K562 (cell line): ENCODE data around the gene TPSAB1. TPM values are rescaled to one million over a fixed set of nuclear protein-coding genes. Genes with fewer than 3 reads are reported as not detected.
"Not testable (repeated sequence)": the region's sequence is repeated elsewhere in the genome, so short reads cannot be mapped to it uniquely, and the experiment has no call there.

Experiments used
- ATAC-seq: fragments of 200-7000 bp; cut with Tn5 transposase; 3 replicates; pipeline ENCODE4 v1.9.1; 2020; ENCODE audit warnings: moderate library complexity
- BruUV-seq: library from RNA; stranded (reverse); fragments of 400-500 nt; replicated peaks from 2 replicates; lab custom pipeline; 2021; lab: Mats Ljungman, UMichigan
- CTCF ChIA-PET: fragments of 300-600 bp; formaldehyde crosslinking; extraction: SDS; loops from one replicate; lab custom pipeline; 2021; ENCODE audit warnings: low intra/inter-chr PET ratio; lab: Yijun Ruan, JAX
- POLR2A ChIA-PET: fragments of 300-600, 350-650 bp; sonication (Branson Sonifier 250); formaldehyde crosslinking; extraction: SDS; loops from one replicate; lab custom pipeline; 2021; ENCODE audit warnings: antibody characterized with exemption, inconsistent platforms; lab: Yijun Ruan, JAX
- DNase-seq, 4 experiments: peaks; one replicate each; pipeline versions ENCODE4 v3.0.0 to v3.0.0-alpha.2; 2011 to 2018; ENCODE audit warnings: low spot score in 3 of 4, mixed read lengths in 3 of 4; ENCODE audit errors: extremely low read depth in 1 of 4
- FAIRE-seq: peaks from 2 replicates; lab custom pipeline; 2011; peaks lifted over from hg19 to GRCh38; lab: Jason Lieb, UNC
- H2AFZ ChIP-seq: 2 replicates; pipeline ENCODE4 v1.6.0; 2011; ENCODE audit warnings: low read depth, low read length, control low read depth, inconsistent platforms
- H3K27ac ChIP-seq: fragments of 200-600 bp; 3 replicates; pipeline ENCODE4 v1.8.0; 2011; ENCODE audit warnings: low read depth, mild to moderate bottlenecking, control low read depth, inconsistent platforms, low read length, moderate library complexity, mixed read lengths; ENCODE audit errors: extremely low read depth
- H3K27me3 ChIP-seq, 2 experiments: fragments of 300-600 bp in 1 of 2; 2 replicates in 1 of 2; 3 replicates in 1 of 2; pipeline versions ENCODE4 v1.6.0 to v1.8.0; 2011; ENCODE audit warnings: inconsistent platforms in 2 of 2, low read length in 2 of 2, mild to moderate bottlenecking in 1 of 2, mixed read lengths in 1 of 2, moderate library complexity in 1 of 2; ENCODE audit not compliant: control insufficient read depth in 2 of 2, insufficient read depth in 2 of 2
- H3K36me3 ChIP-seq: fragments of 300-600 bp; 3 replicates; pipeline ENCODE4 v1.8.0; 2011; ENCODE audit warnings: mild to moderate bottlenecking, low read length, inconsistent platforms; ENCODE audit not compliant: control insufficient read depth, insufficient read depth
- H3K4me1 ChIP-seq, 2 experiments: fragments of 200-600 bp in 1 of 2; replicated peaks in 1 of 2; 2 replicates in 1 of 2; 3 replicates in 1 of 2; pipeline versions ENCODE4 v1.5.1 to v1.8.0; 2011; ENCODE audit warnings: inconsistent platforms in 2 of 2, low read length in 2 of 2, mild to moderate bottlenecking in 1 of 2, mixed read lengths in 1 of 2, moderate library complexity in 1 of 2; ENCODE audit not compliant: control insufficient read depth in 2 of 2, insufficient read depth in 2 of 2
- H3K4me2 ChIP-seq: 2 replicates; pipeline ENCODE4 v1.6.1; 2011; ENCODE audit warnings: low read length, control low read depth, inconsistent platforms, mixed read lengths; ENCODE audit not compliant: insufficient read depth
- H3K4me3 ChIP-seq: fragments of 200-600 bp; sonication (generic), shearing (Covaris generic); 2 replicates; pipeline ENCODE4 v1.5.1; 2016; ENCODE audit warnings: control low read depth, inconsistent platforms
- H3K79me2 ChIP-seq: fragments of 200-600 bp; 3 replicates; pipeline ENCODE4 v1.8.0; 2011; ENCODE audit warnings: low read length, inconsistent platforms; ENCODE audit not compliant: control insufficient read depth, insufficient read depth
- H3K9ac ChIP-seq, 2 experiments: 2 replicates each; pipeline versions ENCODE4 v1.6.0 to v1.6.1; 2011; ENCODE audit warnings: low read depth in 2 of 2, low read length in 2 of 2, control low read depth in 1 of 2, inconsistent platforms in 1 of 2, mild to moderate bottlenecking in 1 of 2, mixed read lengths in 1 of 2; ENCODE audit not compliant: insufficient read depth in 1 of 2
- H3K9me1 ChIP-seq: one replicate; pipeline ENCODE4 v1.6.0; 2011; ENCODE audit warnings: inconsistent platforms, mild to moderate bottlenecking, low read length, moderate library complexity; ENCODE audit not compliant: control insufficient read depth, insufficient read depth
- H3K9me3 ChIP-seq: replicated peaks from 2 replicates; pipeline ENCODE4 v1.5.1; 2011; ENCODE audit warnings: low read depth, low read length, inconsistent platforms; ENCODE audit not compliant: control insufficient read depth, insufficient read depth
- H4K20me1 ChIP-seq: replicated peaks from 2 replicates; pipeline ENCODE4 v1.6.1; 2011; ENCODE audit warnings: low read length, inconsistent platforms, mixed read lengths; ENCODE audit not compliant: control insufficient read depth, insufficient read depth
- NR2C2 ChIP-seq, 2 experiments: fragments of 200-800 bp in 1 of 2; sonication (Bioruptor generic) in 1 of 2; sonication (generic) in 1 of 2; formaldehyde crosslinking in 1 of 2; IDR thresholded peaks; 2 replicates each; pipeline versions ENCODE4 v1.6.1 to v1.8.0; 2016 to 2022; ENCODE audit warnings: mild to moderate bottlenecking in 1 of 2, missing compliant biosample characterization in 1 of 2, missing genetic modification characterization in 1 of 2, missing genetic modification reagents in 1 of 2
- WGBS: fragments of 100-300 bp; shearing (Covaris generic); methylation state at CpG from one replicate; pipeline ENCODE4 v1.1.6; 2016; ENCODE audit warnings: low coverage, mixed read lengths; ENCODE audit not compliant: insufficient coverage; ENCODE audit errors: missing lambda C conversion rate; 5-methylcytosine and 5-hydroxymethylcytosine counted together
- in situ Hi-C: fragments of 300-500 bp; cut with MboI; formaldehyde crosslinking; loops from 4 replicates; pipeline ENCODE4 v1.15.0; 2018; ENCODE audit warnings: inconsistent platforms, mixed read lengths
- intact Hi-C: fragments of 100-400 bp; cut with micrococcal nuclease; formaldehyde crosslinking; loops from 2 replicates; pipeline ENCODE4 v1.14.2; 2022
- polyA plus RNA-seq, 8 experiments: library from polyadenylated mRNA; depleted of rRNA in 4 of 8; stranded (reverse) in 5 of 8; unstranded in 3 of 8; fragments of >200 nt; fragmentation: Nextera tagmentation in 2 of 8; fragmentation: Illumina TruSeq in 1 of 8; extraction: Ambion mirVana in 2 of 8; extraction: Trizol in 1 of 8; gene quantifications; 2 replicates each; pipeline versions ENCODE4 v1.2.1 to v1.2.3, GENCODE V29; 2011 to 2014; ENCODE audit warnings: inconsistent platforms in 1 of 8, missing spikeins in 1 of 8
- total RNA-seq, 7 experiments: library from RNA; depleted of rRNA in 6 of 7; stranded (reverse); fragments of >200 nt in 6 of 7; fragmentation: Illumina TruSeq in 2 of 7; extraction: Trizol in 2 of 7; gene quantifications; 2 replicates each; pipeline versions ENCODE4 v1.2.1 to v1.2.3, GENCODE V29; 2011 to 2021; ENCODE audit warnings: low replicate concordance in 1 of 7

The TPSAB1 gene
- total and polyA plus RNA-seq, 9 of the 15 experiments (the other 6 are each of a cell fraction or from before 2014, with no cell fraction given) = not detected

DNA sequence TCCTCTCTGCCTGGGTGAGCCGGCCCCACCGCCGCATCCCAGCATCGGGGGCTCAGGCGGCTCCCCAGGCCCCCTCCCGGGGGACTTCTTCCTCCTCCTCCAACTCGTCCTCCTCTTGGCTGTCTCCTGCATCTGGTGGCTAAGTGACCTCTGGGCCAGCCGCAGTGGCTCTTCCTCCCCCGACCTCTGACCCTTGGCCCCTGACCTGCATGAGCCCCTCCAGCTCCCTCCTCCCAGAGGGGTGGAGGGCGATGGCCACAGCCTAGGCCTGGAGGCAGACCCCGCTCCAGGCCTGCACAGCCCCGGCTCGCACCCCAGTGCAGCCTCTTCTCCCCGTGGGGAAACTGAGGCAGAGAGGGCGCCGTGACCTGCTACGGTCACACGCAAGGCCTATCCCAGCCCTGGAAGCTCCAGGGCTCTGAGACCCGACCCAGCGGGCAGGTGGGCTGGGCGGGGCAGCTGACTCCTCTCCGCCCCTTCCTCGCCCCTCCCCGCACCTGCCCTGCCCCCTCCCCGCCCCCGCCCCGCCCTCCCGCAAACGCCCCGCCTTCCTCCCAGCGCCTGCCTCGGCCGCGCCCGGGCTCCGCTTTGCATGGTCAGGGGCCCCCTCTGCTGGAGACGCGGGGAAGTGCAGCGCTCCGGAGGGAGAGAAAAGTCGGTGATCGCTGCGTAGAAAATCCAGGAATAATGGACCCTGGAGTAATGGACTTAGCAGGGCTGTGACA lies 8.7 kb downstream of the TPSAB1 start:
- H2AFZ ChIP-seq; H3K9ac ChIP-seq; H3K4me3 ChIP-seq; H3K4me2 ChIP-seq; CTCF ChIA-PET; in situ Hi-C loops; H3K79me2 ChIP-seq; intact Hi-C loops; H4K20me1 ChIP-seq; H3K27ac ChIP-seq; H3K36me3 ChIP-seq; DNase-seq; H3K9me1 ChIP-seq; POLR2A ChIA-PET; H3K9me3 ChIP-seq; BruUV-seq; TF ChIP-seq NR2C2 (CRISPR knock-in tag; IDR thresholded peaks at IDR 0.05): not testable (repeated sequence)
- Histone ChIP-seq H3K27me3 (peaks cover 7 to 29% of the 10 kb centered on the region in 2 experiments; a peak in 3 of 5 replicates), H3K4me1 (peaks cover 0 to 14% of the 10 kb centered on the region in 2 experiments; a peak in 2 of 5 replicates)
- ATAC-seq (peak; percentile 88), FAIRE-seq (peak; percentile 91)
- 0 out of 2 replicates have a peak, but pooled peaks have one; percentile 13 for TF ChIP-seq NR2C2 (tag; IDR thresholded peaks at IDR 0.05)
- WGBS = no CpG with 5 or more reads among the region's 43 CpGs

DNA sequence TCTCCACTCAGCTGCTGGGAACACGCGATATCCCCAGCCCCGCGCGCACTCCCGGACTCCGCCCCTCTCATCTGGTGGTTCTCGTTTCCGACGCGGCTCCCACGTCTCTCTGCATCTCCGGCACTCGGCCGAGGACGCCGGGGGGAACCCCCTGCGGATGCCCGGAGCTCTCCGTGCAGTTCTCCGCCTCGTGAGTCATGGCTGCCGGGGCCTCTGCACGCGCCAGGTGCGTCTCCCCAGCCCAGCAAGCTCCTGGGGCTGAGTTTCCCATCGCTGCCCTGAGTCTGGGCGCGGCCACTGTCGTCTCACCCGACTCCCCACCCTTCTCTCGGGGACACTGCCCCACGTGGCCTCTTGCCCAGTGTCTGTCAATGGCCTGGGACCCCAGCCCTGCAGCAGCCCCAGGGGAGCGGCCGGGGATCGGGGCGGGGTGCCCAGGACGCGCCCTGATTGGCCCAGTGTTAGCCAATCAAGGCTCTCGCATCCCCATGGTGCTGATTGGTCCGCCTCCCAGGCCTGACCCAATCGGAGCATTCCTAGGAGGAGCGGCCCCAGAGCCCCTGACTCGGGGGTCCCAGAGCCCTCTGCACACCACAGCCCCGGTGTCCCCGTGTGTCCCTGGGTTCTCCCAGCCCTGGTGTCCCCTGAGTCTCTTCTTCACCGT lies 13.3 kb downstream of the TPSAB1 start:
- H2AFZ ChIP-seq, H3K9me1 ChIP-seq, BruUV-seq, H3K4me3 ChIP-seq, H3K27ac ChIP-seq, in situ Hi-C loops, H3K4me2 ChIP-seq, CTCF ChIA-PET, POLR2A ChIA-PET, H3K36me3 ChIP-seq, intact Hi-C loops, FAIRE-seq, DNase-seq, H4K20me1 ChIP-seq, H3K9ac ChIP-seq, H3K79me2 ChIP-seq, H3K9me3 ChIP-seq: not testable (repeated sequence)
- no CpG with 5 or more reads among the region's 47 CpGs for WGBS
- peak; percentile 88 for ATAC-seq
- Histone ChIP-seq H3K27me3 (peaks cover 0 to 16% of the 10 kb centered on the region in 2 experiments; a peak in 2 of 5 replicates), H3K4me1 (peaks cover 0 to 22% of the 10 kb centered on the region in 2 experiments; a peak in 2 of 5 replicates)

DNA sequence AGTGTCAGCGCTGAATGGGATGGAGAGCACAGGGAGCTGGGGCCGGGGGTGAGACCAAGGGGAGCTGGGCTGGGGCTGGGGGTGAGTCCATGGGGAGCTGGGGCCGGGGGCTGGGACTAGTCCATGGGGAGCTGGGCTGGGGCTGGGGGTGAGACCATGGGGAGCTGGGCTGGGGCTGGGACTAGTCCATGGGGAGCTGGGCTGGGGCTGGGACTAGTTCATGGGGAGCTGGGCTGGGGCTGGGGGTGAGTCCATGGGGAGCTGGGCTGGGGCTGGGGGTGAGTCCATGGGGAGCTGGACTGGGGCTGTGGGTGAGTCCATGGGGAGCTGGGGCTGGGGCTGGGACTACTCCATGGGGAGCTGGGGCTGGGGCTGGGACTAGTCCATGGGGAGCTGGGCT lies 14.3 kb downstream of the TPSAB1 start:
- Histone ChIP-seq H3K27me3 (peaks cover 5 to 26% of the 10 kb centered on the region in 2 experiments; a peak in 3 of 5 replicates), H3K4me1 (peaks cover 0 to 30% of the 10 kb centered on the region in 2 experiments; a peak in 2 of 5 replicates)
- H3K79me2 ChIP-seq, DNase-seq, H3K27ac ChIP-seq, H3K4me3 ChIP-seq, FAIRE-seq, H3K36me3 ChIP-seq, H4K20me1 ChIP-seq, H3K9ac ChIP-seq, BruUV-seq, POLR2A ChIA-PET, H2AFZ ChIP-seq, intact Hi-C loops, H3K4me2 ChIP-seq, CTCF ChIA-PET, H3K9me3 ChIP-seq, ATAC-seq, in situ Hi-C loops, H3K9me1 ChIP-seq: not testable (repeated sequence)
- WGBS = no CpG with 5 or more reads among the region's 3 CpGs
